Measurements from ENCODE around the gene OTULIN.

The OTULIN gene

GRCh38 chr5:14708551-14708950, 44.0 kb downstream of the OTULIN start:
- no peak for TF ChIP-seq CTCF (IDR thresholded peaks at IDR 0.05; ENCODE audit: borderline replicate concordance, insufficient read depth, low read depth, low read length)
- H3K4me3 ChIP-seq (ENCODE audit: low read depth, low read length), result no peak overlapping the region

- no peak for TF ChIP-seq CTCF (IDR thresholded peaks at IDR 0.05; ENCODE audit: borderline replicate concordance, insufficient read depth, low read depth, low read length)
These were observed 45.9 kb downstream of the OTULIN start for GRCh38 chr5:14710313-14710994.

GRCh38 chr5:14712131-14712530, 47.6 kb downstream of the OTULIN start:
- TF ChIP-seq CTCF (IDR thresholded peaks at IDR 0.05; ENCODE audit: borderline replicate concordance, insufficient read depth, low read depth, low read length), result no peak

More at GRCh38 chr5:14710313-14710994, 45.9 kb downstream of the OTULIN start:
- no peak overlapping the region for H3K4me3 ChIP-seq (ENCODE audit: low read depth, low read length)

DNA sequence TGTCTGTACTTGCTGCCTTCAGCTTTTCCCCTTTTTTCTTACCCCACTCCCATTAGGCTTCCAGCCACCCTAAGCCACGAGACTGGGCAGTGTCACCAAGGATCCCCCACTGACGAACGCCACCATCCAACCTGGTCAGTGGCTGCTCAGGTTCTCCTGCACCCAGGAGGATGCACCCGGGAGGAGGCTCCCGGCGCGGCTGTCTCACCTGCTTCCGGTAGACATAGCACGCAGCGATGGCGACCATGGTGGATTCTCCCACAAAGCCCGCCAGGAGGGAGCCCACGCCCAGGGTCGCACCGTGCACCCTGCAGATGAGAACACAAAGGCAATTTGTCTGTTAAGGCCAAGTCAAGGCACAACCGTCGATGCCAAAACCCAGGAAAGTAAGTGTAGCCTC, 48.1 kb downstream of the OTULIN start:
- H3K4me3 ChIP-seq (ENCODE audit: low read depth, low read length), result no peak overlapping the region
- no peak for TF ChIP-seq CTCF (IDR thresholded peaks at IDR 0.05; ENCODE audit: borderline replicate concordance, insufficient read depth, low read depth, low read length)

More at GRCh38 chr5:14712131-14712530, 47.6 kb downstream of the OTULIN start:
- no peak overlapping the region for H3K4me3 ChIP-seq (ENCODE audit: low read depth, low read length)

DNA sequence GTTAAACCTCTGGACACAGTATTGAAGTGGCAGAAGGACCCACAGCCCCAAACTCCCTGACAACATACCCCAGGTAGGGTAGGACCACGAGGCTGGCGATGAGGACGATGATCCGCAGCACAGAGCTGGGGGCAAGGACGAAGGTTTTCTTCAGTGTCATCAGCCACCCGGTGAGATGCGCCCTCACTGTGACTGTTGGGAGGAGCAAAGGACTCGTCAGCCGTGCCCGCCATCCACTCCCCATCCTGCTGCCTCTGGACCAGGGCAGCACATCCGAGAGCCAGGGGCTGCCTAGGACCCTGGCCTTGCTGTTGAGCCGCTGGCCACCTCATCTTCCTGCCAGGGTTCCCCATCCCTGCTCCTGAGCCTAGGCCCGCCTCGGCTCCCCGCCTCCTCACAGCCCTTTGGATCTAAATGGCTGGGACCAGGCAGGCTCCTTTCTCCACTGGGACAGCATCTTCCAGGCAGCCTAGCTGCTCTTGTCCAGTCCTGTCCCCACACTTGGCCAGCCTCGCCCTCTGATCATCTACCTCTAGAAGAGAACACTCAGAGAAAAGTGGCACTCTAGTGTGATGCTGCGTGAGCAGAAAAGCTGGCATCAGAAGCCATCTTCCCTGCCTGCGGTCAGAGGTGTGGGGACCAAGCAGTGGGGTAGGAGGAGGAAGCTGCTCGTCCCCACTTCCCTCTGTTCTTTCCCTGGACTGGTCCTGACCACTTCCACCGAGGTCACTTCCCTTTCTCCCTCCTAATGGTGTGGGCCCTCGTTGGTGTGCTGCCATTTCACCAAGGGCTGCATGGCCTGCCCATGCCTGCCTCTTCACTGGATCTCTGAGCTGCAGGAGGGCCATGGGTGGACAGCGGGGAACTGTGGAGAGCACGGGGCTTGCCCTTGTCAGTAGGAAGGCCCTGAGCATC, 49.2 kb downstream of the OTULIN start:
- no peak for TF ChIP-seq CTCF (IDR thresholded peaks at IDR 0.05; ENCODE audit: borderline replicate concordance, insufficient read depth, low read depth, low read length)
- H3K4me3 ChIP-seq (ENCODE audit: low read depth, low read length), result no peak overlapping the region

DNA sequence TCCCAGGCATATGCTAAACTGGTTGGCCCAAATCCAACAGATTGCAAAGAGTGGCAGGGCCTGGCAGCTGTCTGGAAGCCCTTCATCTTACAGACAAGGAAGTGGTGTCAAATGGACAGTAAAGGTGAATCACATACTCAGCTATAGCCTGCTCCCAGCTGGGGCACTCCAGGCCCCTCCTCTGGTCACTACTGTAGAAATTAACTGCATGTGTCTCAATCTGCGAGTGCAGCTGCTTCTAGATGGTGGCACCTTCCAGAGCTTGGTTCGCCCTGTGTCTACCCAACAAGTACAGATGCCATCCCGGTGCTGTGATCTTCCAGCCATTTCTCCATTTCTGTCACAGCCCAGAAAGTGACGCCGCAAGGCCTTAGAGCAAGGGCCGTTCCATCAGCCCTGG, 50.2 kb downstream of the OTULIN start:
- no peak overlapping the region for H3K4me3 ChIP-seq (ENCODE audit: low read depth, low read length)
- TF ChIP-seq CTCF (IDR thresholded peaks at IDR 0.05; ENCODE audit: borderline replicate concordance, insufficient read depth, low read depth, low read length), result no peak
